IPS-NIHi11 (cell line): Measurements from ENCODE around the gene C4orf50.
"Not testable (repeated sequence)": the region's sequence is repeated elsewhere in the genome, so short reads cannot be mapped to it uniquely, and the experiment has no call there.

ENCODE experiments used
- DNase-seq: peaks from one replicate; pipeline ENCODE4 v3.0.0; 2012; ENCODE audit warnings: mixed read lengths, low spot score

The C4orf50 gene

GRCh38 chr4:5858020-5858769, 160.0 kb downstream of the C4orf50 start:
- no peak for DNase-seq

DNA sequence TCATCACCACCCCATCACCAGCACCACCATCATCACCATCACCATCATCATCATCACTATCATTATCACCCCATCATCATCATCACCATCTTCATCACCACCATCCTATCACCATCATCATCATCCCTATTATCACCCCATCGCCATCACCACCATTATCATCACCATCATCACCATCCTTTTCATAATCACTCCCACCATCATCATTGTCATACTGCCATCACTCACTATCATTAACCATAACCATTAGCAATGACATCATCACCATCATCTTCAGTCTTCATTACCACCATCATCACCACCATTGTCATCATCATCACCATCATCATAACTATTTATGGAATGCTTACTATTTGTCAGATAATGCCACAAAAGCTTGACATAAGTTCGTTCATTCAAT, 161.0 kb downstream of the C4orf50 start:
- no peak for DNase-seq

- DNase-seq, result not testable (repeated sequence)
These were observed 161.9 kb downstream of the C4orf50 start for GRCh38 chr4:5856362-5856761.

GRCh38 chr4:5854929-5855328, 163.3 kb downstream of the C4orf50 start:
- DNase-seq, result no peak

GRCh38 chr4:5852523-5853202, 165.6 kb downstream of the C4orf50 start:
- DNase-seq, result no peak

DNA sequence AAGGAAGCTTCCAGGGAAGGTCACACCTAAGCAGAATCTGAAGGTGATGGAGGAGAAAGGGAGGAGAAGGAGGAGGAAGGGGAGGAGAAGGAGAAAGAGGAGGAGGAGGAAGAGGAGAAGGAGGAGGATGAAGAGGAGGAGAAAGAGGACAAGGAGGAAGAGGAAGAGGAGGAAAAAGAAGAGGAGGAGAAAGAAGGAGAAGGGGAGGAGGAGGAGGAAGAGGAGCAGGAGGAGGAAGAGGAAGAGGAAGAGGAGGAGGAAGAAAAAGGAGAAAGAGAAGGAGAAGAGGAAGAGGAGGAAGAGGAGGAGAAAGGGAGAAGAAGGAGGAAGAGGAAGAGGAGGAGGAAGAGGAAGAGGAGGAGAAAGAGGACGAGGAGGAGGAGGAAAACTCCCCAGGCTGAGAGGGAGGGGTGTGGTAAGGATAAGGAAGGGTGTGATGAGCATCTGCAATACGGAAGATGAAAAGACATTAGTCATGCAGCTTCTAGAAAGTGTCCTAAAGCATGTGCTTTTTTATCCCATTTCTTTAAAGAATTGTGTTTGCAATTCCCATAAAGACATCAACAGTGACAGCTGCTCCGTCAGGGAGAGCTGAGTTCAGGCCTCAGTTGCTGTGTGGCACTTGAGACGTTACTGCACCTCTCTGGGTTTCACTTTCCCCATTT, 166.5 kb downstream of the C4orf50 start:
- no peak for DNase-seq
